ENCODE measurements around the gene ZFAND3.
"Not testable (repeated sequence)": the region's sequence is repeated elsewhere in the genome, so short reads cannot be mapped to it uniquely, and the experiment has no call there.

Gene ZFAND3

GRCh38 chr6:37866590-37867507, 47.3 kb downstream of the ZFAND3 start:
- no peak for DNase-seq

GRCh38 chr6:37867756-37868446, 48.4 kb downstream of the ZFAND3 start:
- no peak for DNase-seq

- DNase-seq, result no peak
Observed at GRCh38 chr6:37868447-37868825, 48.9 kb downstream of the ZFAND3 start.

GRCh38 chr6:37871616-37872372, 52.3 kb downstream of the ZFAND3 start:
- DNase-seq, result no peak

- DNase-seq, result no peak
Observed at GRCh38 chr6:37872373-37872745, 52.8 kb downstream of the ZFAND3 start.

- DNase-seq, result no peak
Observed at GRCh38 chr6:37874726-37875125, 55.2 kb downstream of the ZFAND3 start.

- DNase-seq, result no peak
Observed at GRCh38 chr6:37875561-37876309, 56.2 kb downstream of the ZFAND3 start.

GRCh38 chr6:37876843-37877242, 57.3 kb downstream of the ZFAND3 start:
- no peak for DNase-seq

- DNase-seq, result no peak
Observed at GRCh38 chr6:37877373-37878149, 58.0 kb downstream of the ZFAND3 start.

- DNase-seq, result no peak
Observed at GRCh38 chr6:37878150-37878710, 58.7 kb downstream of the ZFAND3 start.

- not testable (repeated sequence) for DNase-seq
Observed at GRCh38 chr6:37880602-37881001, 61.1 kb downstream of the ZFAND3 start.

GRCh38 chr6:37882292-37882691, 62.8 kb downstream of the ZFAND3 start:
- DNase-seq, result no peak

GRCh38 chr6:37882724-37883413, 63.3 kb downstream of the ZFAND3 start:
- no peak for DNase-seq

- DNase-seq, result no peak
Observed at GRCh38 chr6:37884548-37884947, 65.0 kb downstream of the ZFAND3 start.

GRCh38 chr6:37889051-37889450, 69.5 kb downstream of the ZFAND3 start:
- DNase-seq, result no peak

- DNase-seq, result no peak
Observed at GRCh38 chr6:37889486-37889885, 70.0 kb downstream of the ZFAND3 start.

- no peak for DNase-seq
Observed at GRCh38 chr6:37891072-37891471, 71.5 kb downstream of the ZFAND3 start.

- no peak for DNase-seq
Observed at GRCh38 chr6:37893257-37893656, 73.7 kb downstream of the ZFAND3 start.

- not testable (repeated sequence) for DNase-seq
Observed at GRCh38 chr6:37893734-37894133, 74.2 kb downstream of the ZFAND3 start.

GRCh38 chr6:37894585-37894984, 75.1 kb downstream of the ZFAND3 start:
- DNase-seq, result no peak

- no peak for DNase-seq
Observed at GRCh38 chr6:37897321-37897720, 77.8 kb downstream of the ZFAND3 start.
